ENCODE results near the gene KRT75.

Gene KRT75

DNA sequence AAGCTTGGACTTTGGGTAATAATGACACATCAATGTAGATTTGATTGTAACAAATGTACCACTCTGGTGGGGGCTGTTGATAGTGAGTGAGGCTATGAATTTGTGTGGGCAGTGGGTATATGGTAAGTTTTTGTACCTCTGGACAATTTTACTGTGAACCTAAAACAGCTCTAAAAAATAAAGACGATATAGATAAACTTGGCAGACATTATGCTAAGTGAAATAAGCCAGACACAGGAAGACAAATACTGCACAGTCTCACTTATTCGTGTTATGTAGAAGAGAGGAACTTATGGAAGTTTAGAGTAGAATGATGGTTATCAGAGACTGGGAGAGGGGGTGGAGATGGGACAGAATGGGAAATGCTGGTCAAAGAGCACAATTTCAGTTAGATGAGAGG, 30.7 kb upstream of the KRT75 start:
- TF ChIP-seq, protein P1, sequence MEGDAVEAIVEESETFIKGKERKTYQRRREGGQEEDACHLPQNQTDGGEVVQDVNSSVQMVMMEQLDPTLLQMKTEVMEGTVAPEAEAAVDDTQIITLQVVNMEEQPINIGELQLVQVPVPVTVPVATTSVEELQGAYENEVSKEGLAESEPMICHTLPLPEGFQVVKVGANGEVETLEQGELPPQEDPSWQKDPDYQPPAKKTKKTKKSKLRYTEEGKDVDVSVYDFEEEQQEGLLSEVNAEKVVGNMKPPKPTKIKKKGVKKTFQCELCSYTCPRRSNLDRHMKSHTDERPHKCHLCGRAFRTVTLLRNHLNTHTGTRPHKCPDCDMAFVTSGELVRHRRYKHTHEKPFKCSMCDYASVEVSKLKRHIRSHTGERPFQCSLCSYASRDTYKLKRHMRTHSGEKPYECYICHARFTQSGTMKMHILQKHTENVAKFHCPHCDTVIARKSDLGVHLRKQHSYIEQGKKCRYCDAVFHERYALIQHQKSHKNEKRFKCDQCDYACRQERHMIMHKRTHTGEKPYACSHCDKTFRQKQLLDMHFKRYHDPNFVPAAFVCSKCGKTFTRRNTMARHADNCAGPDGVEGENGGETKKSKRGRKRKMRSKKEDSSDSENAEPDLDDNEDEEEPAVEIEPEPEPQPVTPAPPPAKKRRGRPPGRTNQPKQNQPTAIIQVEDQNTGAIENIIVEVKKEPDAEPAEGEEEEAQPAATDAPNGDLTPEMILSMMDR (IDR thresholded peaks at IDR 0.05; ENCODE audit: low read depth, low read length, missing control alignments), result no peak
- DNase-seq, result no peak
- H3K36me3 ChIP-seq (replicated peaks), result no peaks in the 10 kb centered on the region
- H3K27me3 ChIP-seq (replicated peaks), result peaks cover 5% of the 10 kb centered on the region
- H3K27ac ChIP-seq, result no peak overlapping the region
- in situ Hi-C loops (cut with HindIII; ENCODE audit: low pct_ligation_motif_present, low sequenced_read_pairs), result no loop called here
- H3K4me3 ChIP-seq (ENCODE audit: low read depth, low read length), result no peak overlapping the region

DNA sequence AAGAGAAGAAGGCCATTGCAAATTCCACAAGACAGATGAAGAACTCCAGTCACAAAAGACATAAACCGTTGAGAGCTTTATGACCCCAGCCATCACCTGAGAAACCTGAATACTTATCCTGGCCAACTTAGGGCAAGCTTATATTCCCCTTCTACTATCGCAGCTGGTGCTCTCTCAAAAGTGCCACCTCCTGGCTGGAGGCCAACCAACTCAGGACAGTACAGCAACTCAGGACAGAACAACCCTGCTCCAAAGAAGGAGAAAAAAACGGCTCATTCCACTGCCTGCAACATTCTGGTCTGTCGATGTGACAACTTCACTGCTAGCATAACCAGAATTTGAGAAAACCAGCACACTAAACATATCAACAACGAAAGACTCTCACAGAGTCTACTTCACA, 27.5 kb upstream of the KRT75 start:
- in situ Hi-C loops (cut with HindIII; ENCODE audit: low pct_ligation_motif_present, low sequenced_read_pairs), result no loop called here
- H3K27me3 ChIP-seq (replicated peaks), result peaks cover 5% of the 10 kb centered on the region
- DNase-seq, result no peak
- no peaks in the 10 kb centered on the region for H3K36me3 ChIP-seq (replicated peaks)
- TF ChIP-seq, protein P1 (IDR thresholded peaks at IDR 0.05; ENCODE audit: low read depth, low read length, missing control alignments), result no peak
- H3K27ac ChIP-seq, result no peak overlapping the region
- no peak overlapping the region for H3K4me3 ChIP-seq (ENCODE audit: low read depth, low read length)

DNA sequence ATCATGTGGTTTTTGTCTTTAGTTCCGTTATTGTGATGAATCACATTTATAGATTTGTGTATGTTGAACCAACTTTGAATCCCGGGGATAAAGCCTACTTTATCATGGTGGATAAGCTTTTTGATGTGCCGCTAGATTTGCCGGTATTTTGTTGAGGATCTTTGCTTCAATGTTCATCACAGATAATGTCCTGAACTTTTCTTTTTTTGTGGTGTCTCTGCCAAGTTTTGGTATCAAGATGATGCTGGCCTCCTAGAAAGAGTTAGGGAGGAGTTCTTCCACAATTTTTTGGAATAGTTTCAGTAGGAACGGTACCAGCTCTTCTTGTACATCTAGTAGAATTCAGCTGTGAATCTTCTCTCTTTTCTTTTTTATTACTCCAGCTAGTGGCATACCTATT, 24.7 kb upstream of the KRT75 start:
- Histone ChIP-seq H3K4me3 (ENCODE audit: low read depth, low read length) (no peak overlapping the region), H3K36me3 (replicated peaks) (no peaks in the 10 kb centered on the region), H3K27ac (no peak overlapping the region), H3K27me3 (replicated peaks) (peaks cover 5% of the 10 kb centered on the region)
- no peak for DNase-seq
- TF ChIP-seq, protein P1 (IDR thresholded peaks at IDR 0.05; ENCODE audit: low read depth, low read length, missing control alignments), result no peak
- in situ Hi-C loops (cut with HindIII; ENCODE audit: low pct_ligation_motif_present, low sequenced_read_pairs), result no loop called here

DNA sequence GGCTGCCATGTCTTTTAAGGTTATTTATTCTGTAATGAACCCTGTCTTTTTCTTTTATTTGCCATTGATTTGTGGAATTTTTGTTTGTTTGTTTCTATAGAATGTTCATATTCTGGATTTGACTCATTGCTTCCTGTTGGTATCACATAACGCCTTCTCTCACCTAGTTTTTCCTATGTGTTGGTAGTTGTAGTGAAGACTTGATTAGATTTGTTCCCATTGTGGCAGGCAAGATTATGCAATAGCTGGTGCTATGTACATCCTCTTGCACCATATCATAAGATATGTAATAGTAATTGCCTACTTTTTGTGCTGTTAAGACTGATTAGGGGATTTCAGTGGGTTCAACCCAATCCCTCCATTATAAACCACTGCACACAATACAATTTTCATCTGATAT, 21.6 kb upstream of the KRT75 start:
- no peak overlapping the region for H3K27ac ChIP-seq
- H3K4me3 ChIP-seq (ENCODE audit: low read depth, low read length), result no peak overlapping the region
- no peaks in the 10 kb centered on the region for H3K27me3 ChIP-seq (replicated peaks)
- no peak for DNase-seq
- in situ Hi-C loops (cut with HindIII; ENCODE audit: low pct_ligation_motif_present, low sequenced_read_pairs), result no loop called here
- TF ChIP-seq, protein P1 (IDR thresholded peaks at IDR 0.05; ENCODE audit: low read depth, low read length, missing control alignments), result no peak
- H3K36me3 ChIP-seq (replicated peaks), result no peaks in the 10 kb centered on the region

DNA sequence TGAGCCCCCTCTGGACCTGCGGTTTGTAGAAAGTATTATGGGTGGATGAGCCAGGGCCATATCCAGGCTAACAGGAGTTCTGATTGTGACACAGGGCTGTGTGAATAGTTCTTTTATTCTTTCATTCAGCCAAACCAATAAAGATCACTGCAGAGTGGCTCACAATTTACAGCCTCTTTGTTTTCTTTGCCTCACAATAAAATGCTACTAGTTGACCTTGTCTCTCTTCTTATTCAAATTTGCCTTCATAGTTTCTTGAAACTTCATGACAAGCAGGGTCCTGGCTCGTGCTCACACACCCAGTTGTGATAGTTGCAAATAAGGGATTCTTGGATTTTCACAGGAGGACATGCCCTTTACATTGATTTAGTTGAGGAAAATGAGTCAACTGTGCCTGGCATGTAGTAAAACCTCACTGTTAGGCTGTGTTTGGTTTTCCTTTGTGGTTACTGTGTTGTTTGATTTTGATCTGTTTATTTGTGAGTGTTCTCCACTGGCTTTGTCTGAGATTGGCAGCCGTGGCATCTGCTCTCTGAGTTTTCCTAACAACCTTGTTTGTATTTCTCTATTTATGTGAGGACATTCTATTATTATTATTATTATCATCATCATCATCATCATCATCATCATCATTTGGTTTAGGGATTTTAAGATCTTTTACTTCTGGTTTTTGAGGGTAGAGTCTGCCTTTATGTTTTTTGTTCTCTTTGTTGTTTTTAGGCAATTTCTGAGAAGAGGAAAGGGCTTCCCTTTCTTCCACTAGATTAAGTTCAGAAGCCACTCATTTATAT, 20.4 kb upstream of the KRT75 start:
- no peak for DNase-seq
- TF ChIP-seq, protein P1 (IDR thresholded peaks at IDR 0.05; ENCODE audit: low read depth, low read length, missing control alignments), result no peak
- in situ Hi-C loops (cut with HindIII; ENCODE audit: low pct_ligation_motif_present, low sequenced_read_pairs), result no loop called here
- no peak overlapping the region for H3K27ac ChIP-seq
- no peaks in the 10 kb centered on the region for H3K36me3 ChIP-seq (replicated peaks)
- no peaks in the 10 kb centered on the region for H3K27me3 ChIP-seq (replicated peaks)
- H3K4me3 ChIP-seq (ENCODE audit: low read depth, low read length), result no peak overlapping the region

DNA sequence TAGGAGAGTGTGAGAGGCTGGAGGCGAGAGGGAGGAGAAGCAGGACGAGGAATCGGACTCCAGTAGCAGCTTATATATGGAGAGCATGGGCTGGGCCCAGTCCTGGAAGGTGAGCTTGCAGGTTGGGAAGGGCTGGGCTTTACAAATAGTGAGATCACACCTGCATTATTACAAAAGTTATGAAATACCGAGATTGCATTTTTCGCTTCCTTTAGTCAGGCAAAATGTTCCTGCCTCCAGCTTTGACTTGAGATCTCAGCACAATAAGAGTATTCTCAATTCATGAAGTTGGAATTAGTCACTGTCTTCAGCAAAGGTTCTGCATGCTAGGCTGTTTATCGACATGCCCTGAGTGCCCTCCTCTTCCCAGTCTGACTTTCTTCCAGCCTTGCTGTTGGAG, 17.9 kb upstream of the KRT75 start, which contains the start of gene KRT6B:
Gene KRT6B, minus strand, starts transcription at position 46 of the 400 bp plus-strand sequence. CDS start 68 bp downstream, outside the sequence.
- TF ChIP-seq, protein P1 (IDR thresholded peaks at IDR 0.05; ENCODE audit: low read depth, low read length, missing control alignments), result no peak
- Histone ChIP-seq H3K27me3 (replicated peaks) (no peaks in the 10 kb centered on the region), H3K4me3 (ENCODE audit: low read depth, low read length) (no peak within 1 kb of the TSS), H3K36me3 (replicated peaks) (no peaks in the 10 kb centered on the region), H3K27ac (no peak within 1 kb of the TSS)
- DNase-seq, result no peak
- in situ Hi-C loops (cut with HindIII; ENCODE audit: low pct_ligation_motif_present, low sequenced_read_pairs), result no loop called here

Data from brain microvascular endothelial cell (primary cell).